Type B pancreatic cell (in vitro differentiated cells): ENCODE measurements around the gene KLHL10. TPM values are rescaled to one million over a fixed set of nuclear protein-coding genes. Genes with fewer than 3 reads are reported as not detected.
"Not testable (repeated sequence)": the region's sequence is repeated elsewhere in the genome, so short reads cannot be mapped to it uniquely, and the experiment has no call there.

ENCODE experiments used
- DNase-seq: peaks from one replicate; pipeline ENCODE4 v3.0.0; 2021; ENCODE audit warnings: mixed read lengths; ENCODE audit not compliant: unreplicated experiment; ENCODE audit errors: extremely low spot score
- H3K27ac Mint-ChIP-seq: 2 replicates; pipeline ENCODE4 v1.8.0; 2021; ENCODE audit warnings: mild to moderate bottlenecking, mixed read lengths
- H3K27me3 Mint-ChIP-seq: 2 replicates; pipeline ENCODE4 v1.8.0; 2021; ENCODE audit warnings: mixed read lengths
- H3K36me3 Mint-ChIP-seq: 2 replicates; pipeline ENCODE4 v1.8.0; 2021; ENCODE audit warnings: mixed read lengths
- H3K4me1 Mint-ChIP-seq: one replicate; pipeline ENCODE4 v1.8.0; 2021; ENCODE audit warnings: mixed read lengths; ENCODE audit not compliant: unreplicated experiment
- H3K4me3 Mint-ChIP-seq: 2 replicates; pipeline ENCODE4 v1.8.0; 2021; ENCODE audit warnings: mild to moderate bottlenecking, mixed read lengths
- H3K9me3 Mint-ChIP-seq: 2 replicates; pipeline ENCODE4 v1.8.0; 2021; ENCODE audit warnings: mixed read lengths
- total RNA-seq: library from RNA; stranded (reverse); gene quantifications from 2 replicates; pipeline ENCODE4 v1.2.1, GENCODE V29; 2021; ENCODE audit warnings: low replicate concordance
- TF ChIP-seq, protein P1 (sequence below): fragments of 200-600 bp; sonication (generic); conservative IDR thresholded peaks from 2 replicates; pipeline ENCODE4 v1.5.0; 2021; ENCODE audit warnings: antibody characterized with exemption, mild to moderate bottlenecking

The KLHL10 gene
- total RNA-seq, 1 donor from 2014 or later: 0.24 TPM

DNA sequence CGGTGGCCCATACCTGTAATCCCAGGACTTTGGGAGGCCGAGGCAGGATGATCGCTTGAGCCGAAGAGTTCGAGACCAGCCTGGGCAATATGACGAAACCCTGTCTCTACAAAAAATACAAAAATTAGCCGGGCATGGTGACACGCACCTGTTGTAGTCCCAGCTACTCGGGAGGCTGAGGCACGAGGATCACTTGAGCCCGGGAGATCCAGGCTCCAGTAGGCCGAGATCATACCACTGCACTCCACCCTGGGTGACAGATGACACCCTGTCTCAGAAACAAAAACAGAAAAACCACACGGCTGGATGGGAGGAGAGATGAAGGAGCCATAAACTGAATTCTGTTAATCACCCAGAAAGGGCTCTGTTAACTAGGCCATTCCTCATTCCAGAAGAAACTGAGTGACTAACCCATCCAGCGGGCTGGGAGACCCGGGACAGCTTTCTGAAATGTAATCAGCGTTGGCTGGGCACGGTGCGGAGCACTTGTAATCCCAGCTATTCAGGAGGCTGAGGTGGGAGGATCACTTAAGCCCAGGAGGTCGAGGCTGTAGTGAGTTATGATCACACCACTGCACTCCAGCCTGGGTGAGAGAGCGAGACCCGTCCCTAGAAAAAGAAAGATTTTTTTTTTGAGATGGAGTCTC lies 952 bp upstream of the KLHL10 start:
- peaks cover 7% of the 10 kb centered on the region for H3K4me1 Mint-ChIP-seq
- DNase-seq: no peak
- peaks cover 3% of the 10 kb centered on the region for H3K27me3 Mint-ChIP-seq
- H3K27ac Mint-ChIP-seq: no peak overlapping the region
- H3K9me3 Mint-ChIP-seq: no peaks in the 10 kb centered on the region
- TF ChIP-seq, protein P1, sequence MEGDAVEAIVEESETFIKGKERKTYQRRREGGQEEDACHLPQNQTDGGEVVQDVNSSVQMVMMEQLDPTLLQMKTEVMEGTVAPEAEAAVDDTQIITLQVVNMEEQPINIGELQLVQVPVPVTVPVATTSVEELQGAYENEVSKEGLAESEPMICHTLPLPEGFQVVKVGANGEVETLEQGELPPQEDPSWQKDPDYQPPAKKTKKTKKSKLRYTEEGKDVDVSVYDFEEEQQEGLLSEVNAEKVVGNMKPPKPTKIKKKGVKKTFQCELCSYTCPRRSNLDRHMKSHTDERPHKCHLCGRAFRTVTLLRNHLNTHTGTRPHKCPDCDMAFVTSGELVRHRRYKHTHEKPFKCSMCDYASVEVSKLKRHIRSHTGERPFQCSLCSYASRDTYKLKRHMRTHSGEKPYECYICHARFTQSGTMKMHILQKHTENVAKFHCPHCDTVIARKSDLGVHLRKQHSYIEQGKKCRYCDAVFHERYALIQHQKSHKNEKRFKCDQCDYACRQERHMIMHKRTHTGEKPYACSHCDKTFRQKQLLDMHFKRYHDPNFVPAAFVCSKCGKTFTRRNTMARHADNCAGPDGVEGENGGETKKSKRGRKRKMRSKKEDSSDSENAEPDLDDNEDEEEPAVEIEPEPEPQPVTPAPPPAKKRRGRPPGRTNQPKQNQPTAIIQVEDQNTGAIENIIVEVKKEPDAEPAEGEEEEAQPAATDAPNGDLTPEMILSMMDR: no peak
- H3K36me3 Mint-ChIP-seq: peaks cover 7% of the 10 kb centered on the region
- peak overlapping the region; percentile 88 for H3K4me3 Mint-ChIP-seq

DNA sequence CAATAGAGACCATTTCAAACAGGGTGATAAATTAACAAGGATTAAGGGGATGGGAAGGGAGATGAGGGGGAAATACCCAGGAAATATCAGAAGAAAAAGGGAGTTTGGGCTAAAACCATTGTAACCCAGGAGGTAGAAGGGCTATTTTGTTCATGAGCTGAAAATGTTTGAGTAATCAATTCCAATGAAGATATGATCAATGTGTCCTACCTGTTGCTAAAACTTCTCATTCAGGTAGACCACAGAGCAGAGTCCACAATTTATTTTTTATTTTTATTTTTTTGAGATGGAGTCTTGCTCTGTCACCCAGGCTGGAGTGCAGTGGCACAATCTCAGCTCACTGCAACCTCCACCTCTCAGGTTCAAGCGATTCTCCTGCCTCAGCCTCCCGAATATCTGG lies 1.8 kb downstream of the KLHL10 start:
- H3K36me3 Mint-ChIP-seq, H3K4me1 Mint-ChIP-seq: not testable (repeated sequence)

DNA sequence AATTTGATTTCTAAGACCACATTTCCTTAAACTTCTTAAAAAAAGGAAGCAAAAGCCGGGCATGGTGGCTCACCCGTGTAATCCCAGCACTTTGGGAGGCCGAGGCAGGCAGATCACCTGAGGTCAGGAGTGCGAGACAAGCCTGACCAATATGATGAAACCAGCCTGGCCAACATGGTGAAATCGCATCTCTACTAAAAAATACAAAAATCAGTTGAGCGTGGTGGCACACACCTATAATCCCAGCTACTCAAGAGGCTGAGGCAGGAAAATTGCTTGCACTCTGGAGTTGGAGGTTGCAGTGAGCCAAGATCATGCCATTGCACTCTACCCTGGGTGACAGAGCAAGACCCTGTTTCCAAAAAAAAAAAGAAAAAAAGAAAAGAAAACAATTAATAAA lies 3.2 kb downstream of the KLHL10 start:
- H3K4me3 Mint-ChIP-seq, H3K27me3 Mint-ChIP-seq: not testable (repeated sequence)

More for the DNA sequence above, 1.8 kb downstream of the KLHL10 start:
- not testable (repeated sequence) for H3K27me3 Mint-ChIP-seq, H3K9me3 Mint-ChIP-seq, H3K27ac Mint-ChIP-seq, H3K4me3 Mint-ChIP-seq, DNase-seq

DNA sequence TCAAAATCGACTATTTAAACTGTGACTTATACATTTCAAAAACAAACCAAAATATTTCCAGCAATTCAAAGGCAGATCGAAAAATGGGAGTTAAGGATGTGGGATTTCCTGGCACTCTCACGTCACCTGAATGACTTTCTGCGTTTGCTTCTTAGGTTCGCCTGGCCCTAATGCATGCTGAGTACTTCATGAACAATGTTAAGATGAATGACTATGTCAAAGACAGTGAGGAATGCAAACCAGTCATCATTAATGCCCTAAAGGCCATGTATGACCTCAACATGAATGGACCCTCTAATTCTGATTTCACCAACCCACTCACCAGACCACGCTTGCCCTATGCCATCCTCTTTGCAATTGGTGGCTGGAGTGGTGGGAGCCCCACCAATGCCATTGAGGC lies 7.3 kb downstream of the KLHL10 start:
- H3K36me3 Mint-ChIP-seq: no peaks in the 10 kb centered on the region
- no peaks in the 10 kb centered on the region for H3K4me1 Mint-ChIP-seq
- TF ChIP-seq, protein P1: no peak
- no peak for DNase-seq
- H3K4me3 Mint-ChIP-seq: no peak overlapping the region
- H3K27ac Mint-ChIP-seq: no peak overlapping the region
- no peaks in the 10 kb centered on the region for H3K27me3 Mint-ChIP-seq
- H3K9me3 Mint-ChIP-seq: no peaks in the 10 kb centered on the region

More for the DNA sequence above, 3.2 kb downstream of the KLHL10 start:
- H3K9me3 Mint-ChIP-seq, H3K4me1 Mint-ChIP-seq, H3K36me3 Mint-ChIP-seq, DNase-seq, H3K27ac Mint-ChIP-seq: not testable (repeated sequence)

DNA sequence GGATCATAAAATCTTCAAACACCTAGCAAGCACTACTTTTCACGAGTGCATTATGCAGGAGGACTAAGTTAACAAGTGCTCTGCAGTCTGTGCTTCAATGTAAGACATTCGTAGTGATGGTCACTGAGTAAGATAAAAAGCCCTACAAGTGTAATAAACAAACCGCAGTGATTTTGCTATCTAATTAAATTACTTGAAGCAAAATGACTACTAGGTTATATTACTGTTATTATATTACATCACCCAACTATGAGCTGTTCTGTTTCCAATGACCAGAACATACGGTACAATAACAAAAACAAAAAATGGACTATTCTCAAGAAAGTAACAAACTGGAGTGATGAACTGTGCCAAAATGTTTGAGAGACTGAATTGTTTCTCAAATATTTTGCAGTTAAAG lies 11.2 kb downstream of the KLHL10 start:
- H3K27me3 Mint-ChIP-seq: no peaks in the 10 kb centered on the region
- H3K4me3 Mint-ChIP-seq: no peak overlapping the region
- no peaks in the 10 kb centered on the region for H3K9me3 Mint-ChIP-seq
- no peak overlapping the region for H3K27ac Mint-ChIP-seq
- H3K4me1 Mint-ChIP-seq: no peaks in the 10 kb centered on the region
- TF ChIP-seq, protein P1: no peak
- no peak for DNase-seq
- H3K36me3 Mint-ChIP-seq: no peaks in the 10 kb centered on the region

GRCh38 chr17:41849251-41849990 lies 11.8 kb downstream of the KLHL10 start:
- Mint-ChIP-seq H3K4me3 (no peak overlapping the region), H3K27ac (no peak overlapping the region), H3K4me1 (no peaks in the 10 kb centered on the region), H3K36me3 (no peaks in the 10 kb centered on the region), H3K9me3 (no peaks in the 10 kb centered on the region), H3K27me3 (no peaks in the 10 kb centered on the region)
- TF ChIP-seq, protein P1: no peak
- no peak for DNase-seq

DNA sequence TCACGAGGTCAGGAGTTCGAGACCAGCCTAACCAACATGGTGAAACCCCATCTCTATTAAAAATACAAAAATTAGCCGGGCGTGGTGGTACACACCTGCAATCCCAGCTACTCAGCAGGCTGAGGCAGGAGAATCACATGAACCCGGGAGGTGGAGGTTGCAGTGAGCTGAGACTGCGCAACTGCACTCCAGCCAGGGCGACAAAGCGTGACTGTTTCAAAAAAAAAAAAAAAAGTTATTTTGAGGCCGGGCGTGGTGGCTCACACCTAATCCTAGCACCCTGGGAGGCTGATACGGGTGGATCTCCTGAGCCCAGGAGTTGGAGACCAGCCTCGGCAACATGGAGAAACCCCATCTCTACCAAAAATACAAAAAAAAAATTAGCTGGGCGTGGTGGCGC lies 13.8 kb downstream of the KLHL10 start:
- H3K9me3 Mint-ChIP-seq, DNase-seq, H3K27ac Mint-ChIP-seq, H3K27me3 Mint-ChIP-seq, H3K4me3 Mint-ChIP-seq, H3K36me3 Mint-ChIP-seq, H3K4me1 Mint-ChIP-seq: not testable (repeated sequence)
